MM.1S (cell line): ENCODE results near the gene MRPL51.
A peak's percentile ranks its signal among the peaks of the same experiment; 100 is the strongest.

ENCODE experiments used
- DNase-seq: peaks from one replicate; pipeline ENCODE4 v3.0.0-alpha.2; 2015
- H2AFZ ChIP-seq: fragments of 300-600 bp; sonication (generic); 2 replicates; pipeline ENCODE4 v1.6.0; 2016; ENCODE audit warnings: antibody characterized with exemption, low read length
- H3F3A ChIP-seq: fragments of 300-600 bp; sonication (generic); 2 replicates; pipeline ENCODE4 v1.6.1; 2016; ENCODE audit warnings: mild to moderate bottlenecking, antibody characterized with exemption, low read length, moderate library complexity, mixed read lengths; ENCODE audit not compliant: insufficient read depth
- H3K27ac ChIP-seq: fragments of 300-600 bp; sonication (generic); 2 replicates; pipeline ENCODE4 v1.5.1; 2016; ENCODE audit warnings: mild to moderate bottlenecking, low read length
- H3K27me3 ChIP-seq: fragments of 300-600 bp; sonication (generic); replicated peaks from 2 replicates; pipeline ENCODE4 v1.6.0; 2016; ENCODE audit warnings: low read length; ENCODE audit not compliant: insufficient read depth
- H3K36me3 ChIP-seq: fragments of 300-600 bp; sonication (generic); replicated peaks from 2 replicates; pipeline ENCODE4 v1.6.1; 2016; ENCODE audit warnings: mild to moderate bottlenecking, low read length, mixed read lengths; ENCODE audit not compliant: insufficient read depth
- H3K4me1 ChIP-seq: fragments of 300-600 bp; sonication (generic); 2 replicates; pipeline ENCODE4 v1.6.1; 2016; ENCODE audit warnings: low read length, mixed read lengths
- H3K4me2 ChIP-seq: fragments of 300-600 bp; sonication (generic); 2 replicates; pipeline ENCODE4 v1.6.0; 2016; ENCODE audit warnings: low read depth, low read length
- H3K4me3 ChIP-seq: fragments of 300-600 bp; sonication (generic); 2 replicates; pipeline ENCODE4 v1.5.1; 2016; ENCODE audit warnings: low read length, mixed read lengths
- H3K79me2 ChIP-seq: fragments of 300-600 bp; sonication (generic); 2 replicates; pipeline ENCODE4 v1.6.1; 2016; ENCODE audit warnings: mixed run types, low read length, mixed read lengths
- H3K9ac ChIP-seq: fragments of 300-600 bp; sonication (generic); 2 replicates; pipeline ENCODE4 v1.6.1; 2016; ENCODE audit warnings: low read length, mixed read lengths
- H3K9me2 ChIP-seq: fragments of 300-600 bp; sonication (generic); replicated peaks from 2 replicates; pipeline ENCODE4 v1.6.1; 2016; ENCODE audit warnings: mild to moderate bottlenecking, low read length, mixed read lengths; ENCODE audit not compliant: insufficient read depth
- H3K9me3 ChIP-seq: fragments of 300-600 bp; sonication (generic); replicated peaks from 2 replicates; pipeline ENCODE4 v1.6.1; 2016; ENCODE audit warnings: mild to moderate bottlenecking, low read length, mixed read lengths; ENCODE audit not compliant: insufficient read depth
- H4K20me1 ChIP-seq: fragments of 300-600 bp; sonication (generic); 2 replicates; pipeline ENCODE4 v1.6.1; 2016; ENCODE audit warnings: mild to moderate bottlenecking, low read length, moderate library complexity, mixed read lengths; ENCODE audit not compliant: insufficient read depth
- CTCF ChIP-seq: fragments of 300-600 bp; sonication (generic); IDR thresholded peaks from 2 replicates; pipeline ENCODE4 v1.5.1; 2016; ENCODE audit warnings: antibody characterized with exemption, low read length, mixed read lengths
- EZH2 ChIP-seq: fragments of 300-600 bp; sonication (generic); optimal IDR thresholded peaks from 2 replicates; pipeline ENCODE3; 2017; ENCODE audit warnings: low read depth, mild to moderate bottlenecking, antibody characterized with exemption, low read length, mixed read lengths
- EZH2phosphoT487 ChIP-seq: fragments of 300-600 bp; sonication (generic); IDR thresholded peaks from 2 replicates; pipeline ENCODE4 v1.6.1; 2018; ENCODE audit warnings: antibody characterized with exemption, low read length

MRPL51 gene

GRCh38 chr12:6466184-6466573, 26.9 kb downstream of the MRPL51 start:
- H3K36me3 ChIP-seq: no peaks in the 10 kb centered on the region; the same call in 1 of the 2 replicates
- no peak for DNase-seq
- no peaks in the 10 kb centered on the region for H4K20me1 ChIP-seq
- H3K79me2 ChIP-seq: peaks cover 58% of the 10 kb centered on the region
- no peak overlapping the region for H3K4me2 ChIP-seq
- peaks cover 27% of the 10 kb centered on the region for H3F3A ChIP-seq
- no peak overlapping the region for H3K9ac ChIP-seq
- H3K9me2 ChIP-seq: no peaks in the 10 kb centered on the region
- H3K9me3 ChIP-seq: no peaks in the 10 kb centered on the region
- peaks cover 35% of the 10 kb centered on the region for H3K4me1 ChIP-seq
- no peak overlapping the region for H2AFZ ChIP-seq
- H3K27ac ChIP-seq: no peak overlapping the region
- H3K4me3 ChIP-seq: no peak overlapping the region
- TF ChIP-seq EZH2phosphoT487: no peak
- no peak for TF ChIP-seq CTCF
- TF ChIP-seq EZH2: no peak
- H3K27me3 ChIP-seq: no peaks in the 10 kb centered on the region

DNA sequence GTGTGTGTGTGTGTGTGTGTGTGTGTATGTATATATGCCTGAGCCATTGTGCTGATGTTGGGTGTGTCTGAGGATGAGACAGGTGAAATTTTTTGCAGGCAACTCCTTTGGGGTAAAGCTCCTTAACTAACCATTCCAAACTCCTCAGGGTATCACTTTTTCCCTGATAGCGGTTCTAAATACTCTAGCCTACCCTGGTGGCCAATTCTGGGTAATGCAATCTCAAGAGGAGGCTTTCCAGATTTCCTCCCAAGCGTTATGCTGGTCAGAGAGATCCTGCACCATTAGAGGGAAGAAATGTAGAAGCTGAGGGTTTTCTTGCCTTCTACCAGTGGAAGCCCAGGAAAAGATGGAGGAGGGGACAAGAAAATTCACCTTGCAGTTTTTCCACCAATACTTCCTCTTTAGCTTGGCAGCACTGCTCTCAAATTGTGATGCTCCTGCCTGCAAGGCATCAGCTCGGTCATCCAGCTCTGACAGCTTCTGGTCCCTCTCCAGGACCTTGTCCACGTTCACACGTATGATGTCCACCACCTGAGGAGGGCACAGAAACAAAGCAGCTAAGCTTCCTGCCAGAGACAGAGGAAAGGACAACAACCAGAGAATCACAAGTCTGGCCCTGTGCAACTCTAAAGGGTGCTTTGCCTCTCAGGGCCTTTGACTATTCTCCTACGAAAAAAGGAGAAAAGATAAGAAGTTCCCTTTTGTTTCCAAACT, 27.4 kb downstream of the MRPL51 start:
- Histone ChIP-seq H3K27ac (no peak overlapping the region), H3K4me2 (no peak overlapping the region), H3K9me2 (no peaks in the 10 kb centered on the region), H2AFZ (no peak overlapping the region), H3K4me3 (no peak overlapping the region), H3K9me3 (no peaks in the 10 kb centered on the region), H3K4me1 (peaks cover 38% of the 10 kb centered on the region), H3K36me3 (no peaks in the 10 kb centered on the region; the same call in 1 of the 2 replicates), H3K9ac (no peak overlapping the region), H3F3A (peaks cover 30% of the 10 kb centered on the region), H3K27me3 (no peaks in the 10 kb centered on the region), H3K79me2 (peaks cover 58% of the 10 kb centered on the region), H4K20me1 (no peaks in the 10 kb centered on the region)
- DNase-seq: peak; percentile 49
- TF ChIP-seq EZH2phosphoT487: no peak
- TF ChIP-seq EZH2: no peak
- peak; percentile 84 for TF ChIP-seq CTCF

- no peaks in the 10 kb centered on the region for H4K20me1 ChIP-seq
- H3K27ac ChIP-seq: no peak overlapping the region
- H3K79me2 ChIP-seq: peaks cover 56% of the 10 kb centered on the region
- peaks cover 38% of the 10 kb centered on the region for H3F3A ChIP-seq
- no peak overlapping the region for H2AFZ ChIP-seq
- TF ChIP-seq CTCF (no peak), EZH2 (no peak), EZH2phosphoT487 (no peak)
- no peaks in the 10 kb centered on the region for H3K27me3 ChIP-seq
- H3K9me3 ChIP-seq: no peaks in the 10 kb centered on the region
- H3K9me2 ChIP-seq: no peaks in the 10 kb centered on the region
- H3K36me3 ChIP-seq: no peaks in the 10 kb centered on the region; the same call in 1 of the 2 replicates
- H3K4me2 ChIP-seq: no peak overlapping the region
- H3K4me1 ChIP-seq: peaks cover 41% of the 10 kb centered on the region
- no peak overlapping the region for H3K9ac ChIP-seq
- no peak overlapping the region for H3K4me3 ChIP-seq
- no peak for DNase-seq
These were observed 28.5 kb downstream of the MRPL51 start for GRCh38 chr12:6464531-6464930.
